ENCODE data around the gene EXOC3L4. TPM values are rescaled to one million over a fixed set of nuclear protein-coding genes. Genes with fewer than 3 reads are reported as not detected.
A peak's percentile ranks its signal among the peaks of the same experiment; 100 is the strongest.

EXOC3L4 gene
- polyA plus RNA-seq, 1 of the 3 experiments (the other 2 are of a cell fraction), result 0.46 TPM

- Histone ChIP-seq H3K9me3 (no peaks in the 10 kb centered on the region), H2AFZ (ENCODE audit: low read depth) (no peak overlapping the region), H4K20me1 (ENCODE audit: insufficient read depth) (no peaks in the 10 kb centered on the region), H3K4me2 (no peak overlapping the region), H3K79me2 (ENCODE audit: insufficient read depth) (no peaks in the 10 kb centered on the region), H3K9me2 (no peaks in the 10 kb centered on the region), H3K9ac (no peak overlapping the region), H3K27ac (ENCODE audit: low read depth in 2 of 2, low read length in 1 of 2) (no peak overlapping the region), H3F3A (replicated peaks; ENCODE audit: insufficient read depth) (peaks cover 6% of the 10 kb centered on the region), H3K27me3 (ENCODE audit: insufficient read depth) (no peaks in the 10 kb centered on the region), H3K36me3 (replicated peaks in 1 of 2; ENCODE audit: control insufficient read depth in 1 of 2, insufficient read depth in 2 of 2, low read length in 1 of 2) (no peaks in the 10 kb centered on the region), H3K4me1 (ENCODE audit: control insufficient read depth in 1 of 2, insufficient read depth in 2 of 2, low read depth in 1 of 2, low read length in 1 of 2) (peaks cover 12 to 14% of the 10 kb centered on the region in 2 experiments), H3K4me3 (ENCODE audit: low read depth in 2 of 2, low read length in 1 of 2) (no peak overlapping the region)
- CTCF ChIA-PET, result interaction anchor here (0.8 to 6.3 kb wide), 9 partner anchors 8 to 187 kb away, joined by 3 to 45 read pairs (median 4); no protein-coding TSS in a partner anchor
- POLR2A ChIA-PET, result no interaction called here
- peak; percentile 52 for TF ChIP-seq SMC3 (IDR thresholded peaks at IDR 0.05; ENCODE audit: low read depth, low read length)
- peak; percentile 52 for TF ChIP-seq RAD21 (IDR thresholded peaks at IDR 0.05; ENCODE audit: low read length)
- TF ChIP-seq FOXM1 (IDR thresholded peaks at IDR 0.05; ENCODE audit: low read depth), result no peak
- peak; percentile 73 for TF ChIP-seq CTCF (IDR thresholded peaks at IDR 0.05)
- no peak for TF ChIP-seq EP300 (IDR thresholded peaks at IDR 0.05; ENCODE audit: borderline replicate concordance in 1 of 2, low read depth in 1 of 2, low read length in 1 of 2)
- no peak for TF ChIP-seq RXRA (IDR thresholded peaks at IDR 0.05; ENCODE audit: borderline replicate concordance, low read depth)
- no peak for TF ChIP-seq EZH2phosphoT487 (IDR thresholded peaks at IDR 0.05; ENCODE audit: borderline replicate concordance, low read depth)
- no peak for TF ChIP-seq RFX5 (IDR thresholded peaks at IDR 0.05; ENCODE audit: low read length)
- no peak for TF ChIP-seq TEAD4 (IDR thresholded peaks at IDR 0.05; ENCODE audit: borderline replicate concordance, insufficient read depth)
- DNase-seq, result peak; percentile 63
- WGBS (ENCODE audit: low lambda C conversion rate), result 43% methylated on average over 8 of the region's 8 CpGs
Observed at GRCh38 chr14:103141117-103141796, 46.7 kb downstream of the EXOC3L4 start.

- no peak overlapping the region for H3K9ac ChIP-seq
- no peak for TF ChIP-seq RCOR1 (IDR thresholded peaks at IDR 0.05; ENCODE audit: low read length)
- TF ChIP-seq EP300 (IDR thresholded peaks at IDR 0.05; ENCODE audit: borderline replicate concordance in 1 of 2, low read depth in 1 of 2, low read length in 1 of 2), result no peak
- no peak for TF ChIP-seq SIN3A (IDR thresholded peaks at IDR 0.05; ENCODE audit: borderline replicate concordance, low read depth, low read length)
- TF ChIP-seq TCF12 (IDR thresholded peaks at IDR 0.05), result no peak
- no peak for TF ChIP-seq PBX3 (IDR thresholded peaks at IDR 0.05)
- TF ChIP-seq, protein P1, sequence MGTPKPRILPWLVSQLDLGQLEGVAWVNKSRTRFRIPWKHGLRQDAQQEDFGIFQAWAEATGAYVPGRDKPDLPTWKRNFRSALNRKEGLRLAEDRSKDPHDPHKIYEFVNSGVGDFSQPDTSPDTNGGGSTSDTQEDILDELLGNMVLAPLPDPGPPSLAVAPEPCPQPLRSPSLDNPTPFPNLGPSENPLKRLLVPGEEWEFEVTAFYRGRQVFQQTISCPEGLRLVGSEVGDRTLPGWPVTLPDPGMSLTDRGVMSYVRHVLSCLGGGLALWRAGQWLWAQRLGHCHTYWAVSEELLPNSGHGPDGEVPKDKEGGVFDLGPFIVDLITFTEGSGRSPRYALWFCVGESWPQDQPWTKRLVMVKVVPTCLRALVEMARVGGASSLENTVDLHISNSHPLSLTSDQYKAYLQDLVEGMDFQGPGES (IDR thresholded peaks at IDR 0.05; ENCODE audit: low read depth, low read length), result no peak
- TF ChIP-seq MAX (IDR thresholded peaks at IDR 0.05; ENCODE audit: low read depth), result no peak
- TF ChIP-seq FOXM1 (IDR thresholded peaks at IDR 0.05; ENCODE audit: low read depth), result no peak
- TF ChIP-seq FOSL2 (IDR thresholded peaks at IDR 0.05; ENCODE audit: borderline replicate concordance, low read depth), result no peak
- H3K79me2 ChIP-seq (ENCODE audit: insufficient read depth), result no peaks in the 10 kb centered on the region
- peaks cover 5 to 14% of the 10 kb centered on the region in 2 experiments; a peak in 2 of 4 replicates for H3K4me1 ChIP-seq (ENCODE audit: control insufficient read depth in 1 of 2, insufficient read depth in 2 of 2, low read depth in 1 of 2, low read length in 1 of 2)
- no peaks in the 10 kb centered on the region for H3K9me3 ChIP-seq
- no peak overlapping the region for H2AFZ ChIP-seq (ENCODE audit: low read depth)
- WGBS (ENCODE audit: low lambda C conversion rate), result 93% methylated on average over 4 of the region's 4 CpGs
- no peak overlapping the region for H3K4me2 ChIP-seq
- ChIA-PET CTCF (interaction anchor here (0.6 to 4.2 kb wide), 10 partner anchors 9 to 149 kb away, joined by 3 to 36 read pairs (median 3); no protein-coding TSS in a partner anchor), POLR2A (no interaction called here)
- H3F3A ChIP-seq (replicated peaks; ENCODE audit: insufficient read depth), result peaks cover 6% of the 10 kb centered on the region
- no peak for DNase-seq
- no peak overlapping the region for H3K27ac ChIP-seq (ENCODE audit: low read depth in 2 of 2, low read length in 1 of 2)
- H3K27me3 ChIP-seq (ENCODE audit: insufficient read depth), result no peaks in the 10 kb centered on the region
- no peaks in the 10 kb centered on the region for H3K36me3 ChIP-seq (replicated peaks in 1 of 2; ENCODE audit: control insufficient read depth in 1 of 2, insufficient read depth in 2 of 2, low read length in 1 of 2)
- no peak overlapping the region for H3K4me3 ChIP-seq (ENCODE audit: low read depth in 2 of 2, low read length in 1 of 2)
- H3K9me2 ChIP-seq, result no peaks in the 10 kb centered on the region
- H4K20me1 ChIP-seq (ENCODE audit: insufficient read depth), result no peaks in the 10 kb centered on the region
Observed at GRCh38 chr14:103142026-103142425, 47.5 kb downstream of the EXOC3L4 start.

Data from SK-N-SH (cell line).